ENCODE data around the gene FPR3.
"Not testable (repeated sequence)": the region's sequence is repeated elsewhere in the genome, so short reads cannot be mapped to it uniquely, and the experiment has no call there.

Gene FPR3

DNA sequence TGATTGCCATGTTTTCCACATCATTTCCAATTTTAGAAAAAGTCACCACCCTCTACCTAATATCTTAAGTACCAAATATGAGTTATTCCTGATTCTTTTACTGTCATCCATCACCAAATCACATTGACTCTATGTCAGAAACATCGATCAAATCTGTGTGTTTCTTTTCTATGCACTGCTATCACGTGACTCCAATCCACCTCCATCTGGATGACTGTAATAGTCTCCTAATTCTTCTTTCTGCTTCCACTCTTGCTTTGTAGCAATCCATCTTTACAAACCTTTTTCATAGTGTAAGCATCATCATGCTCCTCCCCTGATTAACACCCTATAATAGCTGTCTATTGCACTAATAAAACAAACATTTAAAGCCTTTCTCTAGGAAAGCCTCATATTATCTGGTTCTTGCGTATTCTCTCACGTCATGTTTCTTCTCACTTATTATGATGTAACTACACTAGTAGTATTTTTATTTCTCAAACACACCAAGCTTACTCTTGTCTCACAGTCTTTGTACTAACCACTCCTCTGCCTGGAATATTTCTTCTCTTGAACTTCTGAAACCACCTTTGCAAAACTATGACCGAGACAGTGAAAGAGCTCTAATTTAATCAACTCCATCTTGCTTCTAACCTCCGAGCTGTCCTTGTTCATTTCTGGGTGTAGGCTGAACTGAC is 10.7 kb upstream of the FPR3 start:
- no peak for DNase-seq (ENCODE audit: low read depth in 2 of 2)

DNA sequence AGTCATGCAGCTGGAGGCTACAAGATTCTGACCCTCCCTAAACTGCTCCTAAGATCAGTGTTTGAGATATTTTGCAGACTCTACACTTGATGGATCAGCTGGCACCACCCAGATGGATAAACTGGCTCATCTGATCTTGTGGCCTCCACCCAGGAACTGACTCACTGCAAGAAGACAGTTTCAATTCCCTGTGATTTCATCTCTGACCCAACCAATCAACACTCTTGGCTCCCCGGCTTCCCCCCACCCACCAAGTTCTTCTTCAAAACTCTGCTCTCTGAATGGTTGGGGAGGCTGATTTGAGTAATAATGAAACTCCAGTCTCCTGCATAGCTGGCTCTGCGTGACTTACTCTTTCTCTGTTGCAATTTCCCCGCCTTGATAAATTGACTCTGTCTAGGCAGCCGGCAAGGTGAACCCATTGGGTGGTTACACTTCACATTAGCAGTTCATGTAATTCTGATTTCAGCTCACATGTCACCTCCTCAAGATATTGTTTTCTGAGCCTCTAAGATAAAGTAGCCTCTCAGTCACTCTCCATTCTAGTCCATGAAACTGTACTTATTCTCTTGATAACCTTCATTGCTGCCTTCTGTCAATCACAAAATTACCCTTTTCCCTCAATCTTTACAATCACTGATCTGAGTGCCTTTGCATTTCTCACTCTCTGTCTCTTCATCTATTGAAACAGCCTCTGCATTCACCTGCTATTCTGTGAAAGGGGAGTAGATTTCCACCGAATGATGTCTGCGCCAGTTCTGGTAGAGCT is 9.9 kb upstream of the FPR3 start:
- DNase-seq (ENCODE audit: low read depth in 2 of 2), result peak; percentile 33 to 34

DNA sequence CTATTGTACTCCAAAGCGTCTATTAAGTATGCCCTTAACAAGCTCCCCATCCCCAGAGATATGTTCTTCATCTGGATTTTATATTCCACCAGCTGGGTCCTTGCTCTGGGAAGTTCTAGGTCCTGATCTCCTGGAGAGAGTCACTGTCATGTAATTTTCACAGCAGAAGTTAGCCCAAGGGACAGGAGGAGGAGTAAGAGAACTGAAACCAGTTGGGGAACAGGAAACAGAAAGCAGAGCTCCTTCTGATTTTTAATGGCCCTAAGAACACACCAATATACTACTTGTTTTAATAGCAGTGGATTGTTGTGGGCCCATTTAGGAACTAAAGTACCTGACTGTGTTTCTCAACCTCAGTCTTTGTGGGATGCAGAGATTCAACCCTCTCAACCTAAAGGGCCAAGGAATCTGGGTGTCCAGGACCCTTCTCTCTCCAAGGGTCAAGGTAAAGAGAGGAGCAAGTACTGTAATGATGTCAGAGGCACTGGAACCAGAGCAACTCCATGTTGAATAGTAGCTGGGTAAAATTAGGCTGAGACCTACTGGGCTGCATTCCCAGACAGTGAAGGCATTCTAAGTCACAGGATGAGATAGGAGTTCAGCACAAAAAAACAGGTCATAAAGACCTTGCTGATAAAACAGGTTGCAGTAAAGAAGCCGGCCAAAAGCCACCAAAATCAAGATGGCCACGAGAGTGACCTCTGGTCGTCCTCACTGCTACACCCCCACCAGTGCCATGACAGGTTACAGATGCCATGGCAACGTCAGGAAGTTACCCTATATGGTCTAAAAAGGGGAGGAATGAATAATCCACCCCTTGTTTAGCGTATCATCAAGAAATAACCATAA is 8.1 kb upstream of the FPR3 start:
- no peak for DNase-seq (ENCODE audit: low read depth in 2 of 2)

DNA sequence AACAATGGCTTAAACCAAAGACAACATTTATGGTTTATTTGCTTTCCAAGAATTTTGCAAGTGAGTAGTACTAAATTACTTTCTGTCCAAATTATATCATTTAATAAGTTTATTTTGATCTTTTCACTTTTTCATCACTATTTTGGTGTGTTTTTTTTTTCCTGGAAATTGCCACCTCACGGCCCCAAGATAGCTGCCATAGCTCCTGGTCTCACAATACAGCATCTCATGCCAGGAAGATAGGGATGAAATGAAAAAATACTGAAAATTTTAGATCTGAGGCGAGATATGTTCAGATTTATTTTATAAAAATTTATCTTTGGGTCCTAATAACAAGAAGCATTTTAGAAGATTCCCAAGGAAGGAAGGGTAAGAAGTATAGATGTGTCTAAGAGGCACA is 6.9 kb upstream of the FPR3 start:
- DNase-seq (ENCODE audit: low read depth in 2 of 2), result no peak

DNA sequence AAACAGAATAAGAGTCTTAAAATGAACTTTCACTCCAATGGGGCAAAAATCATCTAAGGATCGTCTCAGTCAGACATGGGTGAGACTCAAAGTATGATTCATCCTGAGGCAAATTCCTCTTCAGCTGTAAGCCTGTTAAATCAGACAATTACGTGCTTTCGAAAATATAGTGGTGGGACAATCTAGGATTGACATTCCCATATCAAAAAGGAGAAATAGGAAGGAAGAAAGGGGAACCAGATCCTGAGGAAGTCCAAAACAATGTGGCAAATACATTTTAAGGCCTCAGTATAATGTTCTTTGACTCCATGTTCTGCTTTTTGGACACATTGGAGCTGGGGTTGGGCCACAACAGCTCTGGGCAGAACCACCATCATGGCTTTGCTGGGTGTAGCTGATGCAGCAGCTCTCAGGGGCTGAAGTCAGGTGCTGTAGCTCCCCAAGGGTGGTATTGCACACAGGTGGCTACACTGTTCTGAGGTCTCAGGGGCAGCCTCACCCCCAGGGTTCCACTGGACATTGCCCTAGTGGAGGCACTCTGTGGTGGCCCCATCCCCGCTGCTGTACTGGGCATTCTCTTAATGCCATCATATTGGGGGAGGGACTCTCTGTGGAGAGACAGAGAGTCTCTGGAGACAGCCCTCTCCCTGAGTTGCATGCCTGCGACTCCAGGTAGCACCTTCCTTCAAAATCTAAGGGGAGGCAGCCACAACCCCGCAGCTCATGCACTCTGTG is 5.7 kb upstream of the FPR3 start:
- DNase-seq (ENCODE audit: low read depth in 2 of 2), result no peak

DNA sequence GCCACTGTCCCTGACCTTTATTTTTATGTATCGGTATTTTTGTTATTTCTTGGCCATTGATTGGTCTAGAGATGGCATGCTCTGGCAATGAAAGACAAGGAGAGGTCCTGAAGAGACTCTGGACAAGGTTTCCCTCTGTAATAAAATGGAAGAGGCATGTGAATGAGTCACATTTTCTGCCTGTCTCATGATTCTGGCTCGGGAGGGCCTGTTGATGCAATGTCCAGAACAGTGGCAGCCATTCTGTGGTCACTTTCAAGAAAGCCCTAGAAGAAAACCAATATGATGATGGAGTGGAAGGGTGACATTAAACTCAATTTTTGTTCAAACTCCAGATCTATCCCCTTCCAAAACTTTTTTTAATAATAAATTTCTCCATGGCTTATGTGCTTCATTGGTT is 2.0 kb upstream of the FPR3 start:
- DNase-seq (ENCODE audit: low read depth in 2 of 2), result no peak

DNA sequence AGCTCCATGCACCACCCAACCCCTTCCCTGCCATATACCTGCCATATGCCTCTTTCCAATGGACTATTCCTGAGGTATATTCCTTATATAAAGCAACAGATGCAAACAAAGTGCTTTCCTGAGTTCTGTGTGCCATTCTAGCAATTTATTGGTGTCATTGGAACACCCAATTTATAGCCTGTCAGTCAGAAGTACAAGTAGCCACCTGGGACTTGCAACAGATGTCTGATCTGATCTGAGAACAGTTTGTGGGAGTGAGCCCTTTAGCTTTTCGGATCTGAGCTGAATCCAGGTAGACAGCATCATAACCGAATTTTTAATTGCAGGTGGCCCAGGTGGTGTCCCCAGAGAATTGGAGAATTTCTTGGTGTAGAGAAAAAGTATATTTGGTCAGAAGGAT is 963 bp upstream of the FPR3 start:
- no peak for DNase-seq (ENCODE audit: low read depth in 2 of 2)

DNA sequence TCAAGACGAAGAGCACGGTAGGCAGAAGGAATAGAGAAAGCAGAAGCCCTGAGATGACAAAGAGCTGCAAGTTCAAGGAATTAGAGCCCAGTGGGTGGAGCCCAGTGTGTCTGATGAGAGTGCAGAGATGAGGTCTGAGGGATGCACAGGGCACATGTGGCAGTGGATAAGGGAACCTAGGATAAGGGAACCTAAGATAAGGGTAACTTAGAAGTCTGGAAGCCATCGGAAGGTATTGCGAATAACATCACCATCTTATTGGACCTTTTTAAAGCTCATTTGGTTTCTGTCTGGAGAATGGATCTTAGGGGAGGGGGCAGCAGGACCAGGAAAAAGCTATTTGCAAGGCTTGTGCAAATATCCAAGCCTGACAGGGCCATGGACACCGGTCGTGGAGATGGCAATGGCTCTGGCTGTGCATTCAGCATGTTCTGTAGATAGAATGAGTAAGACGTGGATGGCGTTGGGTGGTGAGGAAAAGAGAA is 1.3 kb downstream of the FPR3 start:
- DNase-seq (ENCODE audit: low read depth in 2 of 2), result no peak

DNA sequence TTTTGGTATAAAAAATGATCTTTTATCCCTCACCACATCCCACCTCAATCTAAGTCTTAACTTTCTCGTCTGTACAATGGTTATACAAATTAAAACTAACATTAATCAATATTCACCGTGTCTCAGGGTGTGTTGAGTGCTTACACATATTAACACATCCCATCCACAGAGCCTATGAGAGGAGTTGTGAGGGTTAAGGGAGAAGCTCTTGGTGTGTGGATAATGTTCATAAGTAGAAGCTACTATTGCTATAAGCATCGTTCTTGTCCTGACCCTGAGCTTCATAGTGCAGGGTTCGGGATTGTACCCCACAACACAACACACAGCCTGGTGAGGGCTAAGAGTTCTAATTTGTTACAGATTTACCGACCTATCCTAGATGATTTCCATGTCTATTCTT is 2.5 kb downstream of the FPR3 start:
- no peak for DNase-seq (ENCODE audit: low read depth in 2 of 2)

DNA sequence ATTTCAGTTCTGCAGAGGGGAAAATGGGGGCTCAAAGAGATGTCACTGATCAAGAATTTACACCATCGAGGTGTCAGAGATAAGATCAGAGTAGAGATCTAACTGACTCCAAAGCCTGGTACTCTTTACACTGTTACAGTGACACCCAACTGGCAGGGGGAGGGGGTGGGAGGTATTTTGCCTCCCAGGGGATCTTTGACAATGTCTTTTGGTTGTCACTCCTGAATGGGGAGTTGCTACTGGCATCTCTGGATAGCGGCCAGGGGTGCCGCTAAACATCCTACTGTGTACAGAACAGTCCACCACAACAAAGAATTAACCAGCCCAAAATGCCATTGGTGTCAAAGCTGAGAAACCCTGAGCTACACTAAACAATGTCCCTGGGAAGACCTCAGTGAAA is 3.1 kb downstream of the FPR3 start:
- DNase-seq (ENCODE audit: low read depth in 2 of 2), result no peak

DNA sequence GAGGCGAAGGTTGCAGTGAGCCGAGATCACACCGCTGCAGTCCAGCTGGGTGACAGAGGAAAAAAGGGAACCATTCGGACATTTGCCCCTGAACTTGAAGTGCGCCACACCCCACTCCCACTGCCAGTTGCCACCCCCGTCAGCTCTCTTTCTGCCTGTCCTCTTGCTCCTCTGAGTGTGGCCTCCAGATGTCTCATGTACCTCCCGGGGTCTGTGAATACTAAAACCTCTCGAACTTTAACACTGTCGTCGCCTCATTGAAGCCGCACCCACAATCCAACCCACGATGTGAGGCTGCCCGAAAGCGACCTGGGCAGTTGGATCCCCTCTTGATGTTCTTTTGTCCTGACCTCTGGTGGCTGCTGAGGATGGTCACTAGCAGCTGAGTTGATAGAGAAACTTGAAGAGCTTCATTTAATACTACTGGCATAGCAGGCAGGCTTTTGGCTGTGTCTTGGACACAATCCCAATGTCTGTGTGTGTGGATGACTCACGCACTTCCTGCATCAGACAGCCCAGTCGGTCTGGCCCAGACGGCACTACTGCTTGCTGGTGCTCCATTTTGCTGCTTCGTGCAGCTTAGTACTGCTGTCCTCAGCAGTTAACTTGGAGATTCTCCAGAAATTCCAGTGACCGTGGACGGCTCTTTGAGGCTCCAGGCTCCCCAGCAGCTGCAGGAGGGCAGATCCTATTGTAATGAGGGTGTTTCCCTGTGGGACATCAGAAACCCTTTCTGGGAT is 4.2 kb downstream of the FPR3 start:
- DNase-seq (ENCODE audit: low read depth in 2 of 2), result no peak

DNA sequence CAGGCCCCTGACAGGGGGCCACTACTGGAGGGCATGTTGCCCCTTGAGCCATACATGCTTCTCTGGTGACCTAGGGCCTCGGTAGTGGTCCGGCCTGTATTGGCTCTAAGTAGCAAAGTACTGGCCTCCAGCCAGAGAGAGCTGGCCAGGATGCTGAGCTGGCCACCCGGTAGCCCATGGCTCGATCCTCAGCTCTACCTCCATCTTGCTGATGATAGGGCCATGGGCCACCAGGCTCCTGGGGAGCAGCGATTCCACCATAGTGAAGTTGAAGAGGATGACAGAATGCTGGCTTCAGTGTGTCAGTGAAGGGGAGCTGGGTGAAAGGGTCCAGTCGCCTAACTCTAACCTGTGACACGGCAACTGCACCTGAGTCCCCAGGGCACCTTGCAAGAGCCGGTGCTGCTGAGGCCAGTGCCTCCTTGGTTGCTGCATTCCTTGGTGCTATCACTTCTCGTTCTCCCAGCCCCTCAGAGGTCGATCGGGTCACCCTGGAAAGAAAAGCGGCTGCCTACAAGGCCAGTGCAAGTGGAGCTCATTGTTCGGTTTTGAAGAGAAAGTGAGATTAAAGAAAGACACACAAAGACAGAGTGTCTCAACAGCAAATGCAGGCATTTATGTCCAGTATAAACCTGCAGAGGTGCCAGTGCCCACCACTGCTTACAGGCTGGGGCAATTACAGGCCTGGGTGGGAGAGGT is 5.0 kb downstream of the FPR3 start:
- DNase-seq (ENCODE audit: low read depth in 2 of 2), result no peak

DNA sequence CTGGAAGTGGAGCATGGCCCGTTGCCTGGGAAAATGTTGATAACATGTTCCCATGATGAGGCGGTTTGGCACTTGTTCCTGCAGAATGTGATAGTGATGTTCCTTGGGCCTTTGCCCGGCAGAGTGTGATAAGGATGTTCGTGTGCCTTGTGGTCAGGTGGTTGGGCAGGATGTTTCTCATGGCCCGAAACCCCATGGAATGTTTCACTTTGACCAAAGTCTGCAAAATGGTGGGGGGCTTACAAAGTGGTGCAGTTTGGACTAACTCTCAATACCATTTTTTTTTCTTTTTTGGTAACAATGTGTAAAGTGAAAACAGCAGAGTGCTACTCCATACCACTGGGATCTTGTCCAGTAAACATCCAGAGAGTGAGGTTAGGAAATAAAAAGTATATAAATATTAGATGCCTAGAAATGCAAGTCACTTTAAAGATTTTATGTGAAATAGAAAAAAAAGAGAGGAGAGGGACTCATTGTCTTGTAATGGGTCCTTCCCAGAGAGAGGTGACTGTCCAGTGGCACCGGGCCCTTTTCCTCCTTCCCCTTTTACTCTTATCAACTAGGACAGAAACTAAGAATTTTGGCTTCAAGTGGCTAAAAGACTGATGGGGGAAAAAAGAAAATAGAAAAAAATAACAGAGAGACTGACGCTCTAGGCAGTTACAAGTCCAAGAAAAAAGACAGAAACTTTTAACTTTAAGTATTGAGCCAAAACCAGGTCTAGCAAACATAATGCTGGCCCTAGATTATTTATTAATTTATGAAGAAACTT is 5.7 kb downstream of the FPR3 start:
- DNase-seq (ENCODE audit: low read depth in 2 of 2), result no peak

DNA sequence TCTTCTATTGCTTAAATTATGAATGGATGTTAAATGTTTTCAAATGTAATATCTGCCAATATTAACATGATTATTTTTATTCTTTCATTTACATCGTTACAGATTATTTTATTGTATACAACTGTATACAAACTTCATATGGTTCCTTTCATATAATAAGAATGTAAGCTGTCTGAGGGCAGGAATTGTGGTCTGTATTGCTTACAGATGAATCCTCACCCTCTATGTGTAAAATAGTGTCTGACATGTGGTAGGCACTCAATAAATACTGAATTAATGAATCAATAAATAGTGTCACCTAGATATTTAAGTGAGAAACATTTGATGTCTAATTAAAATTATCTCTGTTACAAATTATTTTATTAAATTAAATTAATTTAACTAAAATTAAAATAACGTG is 7.8 kb downstream of the FPR3 start:
- DNase-seq (ENCODE audit: low read depth in 2 of 2), result no peak

DNA sequence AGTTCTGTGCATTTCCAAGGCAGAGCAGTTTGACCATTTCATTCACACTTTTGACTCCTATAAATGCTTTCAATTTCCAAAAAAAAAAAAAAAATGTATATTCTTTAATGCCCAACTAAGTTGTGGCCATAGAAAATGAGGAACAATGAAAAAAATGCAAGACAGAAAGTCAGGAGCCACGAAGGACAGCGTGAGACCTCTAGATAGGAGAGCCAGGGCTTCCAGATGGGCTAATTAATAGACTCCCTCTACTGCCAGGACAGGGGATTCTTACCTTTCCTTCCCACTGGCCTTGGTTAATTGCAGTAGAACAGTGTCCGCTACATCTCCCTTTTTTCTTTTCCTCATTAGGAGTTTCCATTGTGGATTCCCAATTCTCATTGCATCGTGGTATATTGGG is 8.6 kb downstream of the FPR3 start:
- no peak for DNase-seq (ENCODE audit: low read depth in 2 of 2)

DNA sequence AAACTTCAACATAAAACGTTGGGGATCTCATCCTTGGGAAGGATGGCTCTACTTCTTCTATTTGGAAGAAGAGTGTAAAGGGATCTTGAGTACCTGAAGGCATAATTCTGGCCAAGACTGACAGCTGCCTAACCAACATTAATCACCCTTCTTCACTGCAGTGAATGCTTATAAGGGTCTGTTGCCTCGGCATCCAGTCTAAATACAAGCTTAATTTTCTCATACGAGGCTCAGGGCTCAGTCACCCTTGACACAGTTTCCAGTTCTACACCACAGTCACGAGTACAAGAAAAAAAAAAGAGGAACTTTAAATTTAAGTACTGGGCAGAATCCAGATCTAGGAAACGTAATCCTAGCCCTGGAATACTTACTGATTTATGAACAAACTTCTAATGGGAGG is 9.0 kb downstream of the FPR3 start:
- no peak for DNase-seq (ENCODE audit: low read depth in 2 of 2)

DNA sequence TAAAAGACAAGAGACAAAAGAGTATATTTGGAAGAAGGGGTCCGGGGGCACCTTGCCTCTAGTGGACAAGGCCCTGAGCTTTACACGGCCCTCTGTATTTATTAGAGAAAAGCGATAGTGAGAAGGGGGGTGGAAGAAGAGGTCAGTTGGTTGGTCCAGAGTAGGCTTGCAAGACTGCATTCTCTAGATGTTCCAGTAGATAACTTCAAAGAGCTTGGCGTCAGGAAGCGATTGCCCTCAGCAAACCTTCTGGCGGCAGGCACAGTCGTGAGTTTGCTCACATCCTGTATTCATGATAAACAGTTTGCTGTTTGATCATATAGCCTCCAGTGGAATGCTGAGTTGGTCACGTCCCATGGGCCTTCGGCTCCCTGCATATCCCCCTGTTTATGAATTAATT is 9.8 kb downstream of the FPR3 start:
- not testable (repeated sequence) for DNase-seq (ENCODE audit: low read depth in 2 of 2)

DNA sequence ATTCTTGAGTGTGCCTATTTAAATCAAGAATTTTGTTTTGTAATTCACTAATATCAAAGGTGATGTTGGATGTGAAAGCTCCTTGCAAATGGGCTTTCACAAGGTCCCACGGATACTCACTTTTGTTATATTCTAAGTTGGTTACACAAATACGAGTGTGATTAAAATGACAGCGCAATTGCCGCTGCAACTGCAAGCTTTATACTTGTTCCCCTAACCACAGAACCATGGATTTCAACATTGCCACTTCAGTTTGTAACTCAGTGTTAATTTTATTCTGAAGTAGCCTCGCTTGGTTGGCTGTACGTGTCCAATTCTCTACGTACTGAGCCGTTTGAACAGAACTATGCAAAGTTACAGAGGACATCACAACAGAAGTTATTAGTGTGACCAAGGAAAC is 10.4 kb downstream of the FPR3 start:
- DNase-seq (ENCODE audit: low read depth in 2 of 2), result not testable (repeated sequence)

DNA sequence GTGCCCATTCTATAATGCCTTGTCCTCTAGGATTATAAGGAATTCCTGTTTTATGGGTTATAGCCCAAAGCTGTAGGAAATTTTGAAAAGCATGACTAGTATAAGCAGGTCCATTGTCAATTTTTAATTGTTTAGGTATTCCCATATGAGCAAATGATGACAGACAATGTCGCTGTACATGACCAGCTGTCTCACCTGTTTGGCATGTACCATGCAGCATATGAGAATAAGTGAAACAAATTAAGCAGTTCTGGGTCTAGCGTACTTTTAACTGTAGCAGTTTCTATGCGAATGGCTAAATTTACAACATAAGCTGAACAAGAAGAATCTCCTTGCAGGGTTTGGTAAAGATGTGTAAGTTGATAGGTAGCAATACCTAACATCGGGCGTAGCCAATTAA is 11.6 kb downstream of the FPR3 start:
- not testable (repeated sequence) for DNase-seq (ENCODE audit: low read depth in 2 of 2)

Measured in stimulated activated CD4-positive, alpha-beta T cell treated with anti-CD3 and anti-CD28 coated beads, Interleukin-12 subunit alpha, Interleukin-12 subunit beta, amount 100 ng/mL, for 24 hours (primary cell).